NCI-H2107 (cell line): ENCODE measurements around the gene CTAG1A.
"Not testable (repeated sequence)": the region's sequence is repeated elsewhere in the genome, so short reads cannot be mapped to it uniquely, and the experiment has no call there.

ENCODE experiments used
- DNase-seq: peaks from one replicate; lab custom pipeline; 2025; lab: John Stamatoyannopoulos, UW

CTAG1A gene

GRCh38 chrX:154573061-154573460 is 11.9 kb upstream of the CTAG1A start:
- not testable (repeated sequence) for DNase-seq

DNA sequence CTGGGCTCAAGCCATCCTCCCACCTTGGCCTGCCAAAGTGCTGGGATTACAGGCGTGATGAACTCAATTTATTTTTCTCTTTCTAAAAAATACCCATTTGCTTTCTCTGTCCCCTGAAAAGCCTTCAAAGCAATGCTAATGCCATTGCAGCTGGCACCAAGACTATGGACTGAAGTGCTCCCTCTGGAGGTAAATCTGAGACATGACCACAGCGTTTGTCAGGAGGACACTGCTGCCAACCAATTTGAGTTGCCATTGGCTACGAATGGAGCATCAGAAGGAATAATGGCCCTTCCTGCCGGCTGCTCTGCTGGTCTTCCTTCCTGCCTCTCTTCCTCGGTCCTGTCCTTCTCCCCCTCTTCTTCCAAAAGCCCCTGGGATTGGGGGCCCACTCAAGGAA is 9.9 kb upstream of the CTAG1A start:
- DNase-seq: not testable (repeated sequence)

DNA sequence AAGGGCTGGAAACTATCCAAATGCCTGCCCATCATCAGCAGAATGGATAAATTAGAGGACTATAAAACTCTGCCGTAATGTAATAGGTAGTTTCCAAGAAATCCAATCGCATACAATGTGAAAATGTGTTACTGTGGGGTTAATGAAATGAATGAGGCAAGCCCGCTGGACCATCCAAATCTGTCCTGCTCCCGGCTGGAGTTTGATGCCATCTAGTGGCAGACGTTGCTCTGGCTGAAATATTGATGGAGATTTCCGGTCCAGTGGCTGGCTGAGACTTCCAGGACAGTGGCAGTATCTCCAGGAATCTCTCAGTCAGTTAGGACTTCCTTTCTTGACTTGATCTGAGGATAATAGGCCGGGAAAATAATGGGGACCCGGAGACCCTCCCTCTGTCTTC is 1.9 kb upstream of the CTAG1A start:
- DNase-seq: not testable (repeated sequence)

DNA sequence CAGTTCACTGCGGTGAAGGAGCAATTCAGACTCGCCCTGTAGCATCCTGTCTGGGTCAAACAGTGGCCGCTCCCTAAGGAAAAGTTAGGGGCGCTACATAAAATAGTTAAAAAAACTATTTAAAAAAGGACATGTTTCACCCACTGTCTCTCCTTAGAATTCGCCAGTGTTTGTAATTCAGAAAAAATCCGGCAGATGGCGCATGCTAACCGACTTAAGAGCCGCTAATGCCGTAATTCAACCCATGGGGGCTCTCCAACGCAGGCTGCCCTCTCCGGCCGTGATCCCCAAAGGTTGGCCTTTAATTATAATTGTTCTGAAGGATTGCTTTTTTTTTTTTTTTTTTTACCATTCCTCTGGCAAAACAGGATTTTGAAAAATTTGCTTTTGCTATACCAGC is 5.5 kb downstream of the CTAG1A start:
- not testable (repeated sequence) for DNase-seq

- no peak for DNase-seq
Observed at GRCh38 chrX:154592505-154592904, 7.6 kb downstream of the CTAG1A start.

- DNase-seq: no peak
Observed at GRCh38 chrX:154593201-154593600, 8.3 kb downstream of the CTAG1A start.

DNA sequence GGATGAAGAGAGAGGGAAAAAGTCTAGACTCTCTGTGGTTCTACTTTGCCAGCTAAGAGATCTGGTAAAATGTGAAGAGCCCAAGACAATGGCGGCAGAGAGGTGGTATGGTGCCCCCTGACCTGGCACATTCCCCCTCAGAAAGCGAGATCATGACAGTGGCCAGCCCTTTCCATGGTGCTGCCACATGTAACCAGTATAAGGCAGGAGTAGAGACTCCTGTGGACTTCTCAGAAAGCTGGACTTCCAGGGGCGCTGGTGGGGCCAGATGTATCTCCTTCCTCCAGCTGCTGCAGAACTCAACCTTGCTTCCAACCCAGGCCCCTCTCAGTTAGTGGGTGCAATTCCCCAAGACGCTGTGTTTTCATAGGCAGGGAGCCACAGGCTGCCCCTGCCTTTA is 9.6 kb downstream of the CTAG1A start:
- no peak for DNase-seq

- no peak for DNase-seq
Observed at GRCh38 chrX:154595559-154596249, 10.8 kb downstream of the CTAG1A start.

DNA sequence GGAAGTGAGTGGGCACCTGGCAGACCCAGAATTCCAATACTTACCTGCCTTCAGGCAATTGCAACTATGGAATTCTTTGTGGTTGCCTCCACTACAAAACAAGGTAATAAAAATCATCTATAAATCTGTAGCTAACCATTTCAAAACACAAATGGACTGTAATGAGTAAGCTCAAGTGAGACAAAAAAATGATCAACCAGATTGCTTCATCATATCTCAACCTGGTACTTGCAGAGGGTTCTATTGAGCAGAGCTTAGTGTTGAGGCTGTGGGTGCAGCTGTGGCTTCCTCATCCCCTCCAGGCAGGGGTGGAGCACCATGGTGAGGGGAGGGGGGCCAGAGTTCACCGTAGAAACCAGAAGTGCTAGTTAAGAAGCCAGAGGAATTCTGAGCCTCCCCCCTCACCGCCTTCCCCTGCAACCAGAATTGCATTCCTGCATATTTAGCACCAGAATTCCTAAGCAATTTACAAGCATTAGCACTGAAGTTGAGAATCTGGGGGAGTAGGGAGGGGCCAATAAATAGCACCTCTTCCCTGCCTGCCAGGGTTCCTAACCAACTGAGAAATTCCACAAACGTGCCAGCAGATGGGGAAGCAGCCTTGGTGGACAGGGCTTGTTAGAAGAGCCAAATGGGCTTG is 11.5 kb downstream of the CTAG1A start:
- no peak for DNase-seq

GRCh38 chrX:154597221-154597620 is 12.3 kb downstream of the CTAG1A start:
- no peak for DNase-seq

GRCh38 chrX:154598656-154599055 is 13.7 kb downstream of the CTAG1A start:
- DNase-seq: no peak

DNA sequence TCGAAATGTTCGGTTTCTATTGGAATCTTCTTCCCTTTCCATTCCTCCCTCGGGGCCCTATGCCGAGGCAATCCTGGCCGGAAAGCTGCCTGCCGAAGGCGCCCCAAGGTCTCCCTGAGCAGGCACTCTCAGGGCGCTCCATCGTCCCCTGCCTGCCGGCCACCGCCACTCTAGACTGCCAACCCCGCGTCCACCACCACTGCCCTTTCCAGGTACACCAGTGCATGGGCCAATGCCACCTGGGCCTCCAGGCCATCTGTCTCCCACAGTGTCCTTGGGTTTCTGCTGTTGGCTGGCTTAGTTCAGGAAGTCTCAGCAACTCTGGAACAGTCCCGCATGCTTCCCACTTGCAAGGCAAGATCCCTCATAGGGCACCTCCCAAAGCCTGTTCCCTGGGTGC is 14.6 kb downstream of the CTAG1A start:
- DNase-seq: no peak

- no peak for DNase-seq
Observed at GRCh38 chrX:154600759-154601374, 15.9 kb downstream of the CTAG1A start.

GRCh38 chrX:154602226-154602625 is 17.3 kb downstream of the CTAG1A start:
- no peak for DNase-seq

DNA sequence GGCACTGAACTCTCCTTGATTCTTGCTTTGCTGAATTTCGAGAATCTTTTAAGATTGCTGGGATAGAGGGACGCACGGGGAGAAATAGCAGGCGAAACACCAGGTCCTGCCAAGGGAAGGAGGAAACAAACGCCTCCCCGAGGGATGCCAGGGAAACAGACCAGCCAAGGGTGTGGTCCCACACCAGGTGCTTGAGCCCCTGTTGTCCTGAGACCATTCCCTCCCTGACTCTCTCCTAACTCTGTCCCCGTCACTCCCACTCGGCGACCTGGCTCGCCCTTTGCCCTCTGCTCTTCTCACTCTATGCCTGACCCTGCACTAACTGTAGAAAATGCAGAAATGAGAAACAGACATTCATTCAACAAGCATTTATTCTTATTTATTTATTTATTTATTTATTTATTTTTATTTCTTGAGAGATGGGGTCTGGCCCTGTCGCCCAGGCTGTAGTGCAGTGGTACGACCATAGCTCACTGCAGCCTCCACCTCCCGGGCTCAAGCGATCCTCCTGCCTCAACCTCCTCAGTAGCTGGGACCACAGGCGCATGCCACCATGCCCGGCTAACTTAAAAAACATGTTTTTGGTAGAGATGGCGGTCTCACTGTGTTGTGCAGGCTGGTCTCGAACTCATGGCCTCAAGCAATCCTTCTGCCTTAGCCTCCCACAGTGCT is 18.0 kb downstream of the CTAG1A start:
- DNase-seq: no peak

GRCh38 chrX:154603438-154604430 is 18.8 kb downstream of the CTAG1A start:
- no peak for DNase-seq

- no peak for DNase-seq
Observed at GRCh38 chrX:154605566-154605965, 20.6 kb downstream of the CTAG1A start.

GRCh38 chrX:154607370-154607769 is 22.4 kb downstream of the CTAG1A start:
- no peak for DNase-seq

- DNase-seq: not testable (repeated sequence)
Observed at GRCh38 chrX:154607976-154608375, 23.0 kb downstream of the CTAG1A start.

DNA sequence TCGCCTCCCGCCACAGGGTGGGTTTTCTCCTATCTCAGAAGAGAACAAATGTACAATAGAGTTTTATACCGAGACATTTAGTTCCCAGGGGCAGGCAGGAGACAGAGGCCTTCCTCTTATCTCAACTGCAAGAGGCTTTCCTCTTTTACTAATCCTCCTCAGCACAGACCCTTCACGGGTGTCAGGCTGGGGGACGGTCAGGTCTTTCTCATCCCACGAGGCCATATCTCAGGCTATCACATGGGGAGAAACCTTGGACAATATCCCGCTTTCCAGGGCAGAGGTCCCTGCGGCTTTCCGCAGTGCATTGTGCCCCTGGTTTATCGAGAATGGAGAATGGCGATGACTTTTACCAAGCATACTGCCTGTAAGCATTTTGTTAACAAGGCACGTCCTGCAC is 23.9 kb downstream of the CTAG1A start:
- DNase-seq: not testable (repeated sequence)

DNA sequence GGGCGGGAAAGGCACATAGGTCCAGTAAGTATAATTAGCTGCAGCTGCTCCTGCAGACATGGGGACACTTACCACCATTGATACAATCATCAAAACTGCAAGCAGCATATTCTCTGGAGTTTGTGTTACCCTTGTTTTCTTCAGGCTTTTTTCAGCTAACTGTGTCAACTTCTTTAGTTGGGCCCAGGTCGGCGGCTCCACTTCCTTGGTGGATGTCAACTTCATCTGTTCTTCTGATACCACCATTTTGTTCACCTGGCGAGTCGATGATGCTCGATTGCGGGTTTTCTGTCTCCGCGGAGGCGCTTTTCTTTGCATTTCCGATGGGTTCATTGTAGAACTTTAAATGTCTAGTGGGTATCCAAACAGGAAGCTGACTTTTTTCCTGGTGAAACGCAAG is 26.2 kb downstream of the CTAG1A start:
- DNase-seq: not testable (repeated sequence)

DNA sequence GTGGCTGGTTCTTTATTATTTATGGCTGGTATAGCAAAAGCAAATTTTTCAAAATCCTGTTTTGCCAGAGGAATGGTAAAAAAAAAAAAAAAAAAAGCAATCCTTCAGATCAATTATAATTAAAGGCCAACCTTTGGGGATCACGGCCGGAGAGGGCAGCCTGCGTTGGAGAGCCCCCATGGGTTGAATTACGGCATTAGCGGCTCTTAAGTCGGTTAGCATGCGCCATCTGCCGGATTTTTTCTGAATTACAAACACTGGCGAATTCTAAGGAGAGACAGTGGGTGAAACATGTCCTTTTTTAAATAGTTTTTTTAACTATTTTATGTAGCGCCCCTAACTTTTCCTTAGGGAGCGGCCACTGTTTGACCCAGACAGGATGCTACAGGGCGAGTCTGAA is 28.7 kb downstream of the CTAG1A start:
- not testable (repeated sequence) for DNase-seq
